ENCODE measurements around the gene RAB28. TPM values are rescaled to one million over a fixed set of nuclear protein-coding genes. Genes with fewer than 3 reads are reported as not detected.
A peak's percentile ranks its signal among the peaks of the same experiment; 100 is the strongest.

The RAB28 gene
- total RNA-seq, 1 experiment from 2014 or later = 15.8 TPM

DNA sequence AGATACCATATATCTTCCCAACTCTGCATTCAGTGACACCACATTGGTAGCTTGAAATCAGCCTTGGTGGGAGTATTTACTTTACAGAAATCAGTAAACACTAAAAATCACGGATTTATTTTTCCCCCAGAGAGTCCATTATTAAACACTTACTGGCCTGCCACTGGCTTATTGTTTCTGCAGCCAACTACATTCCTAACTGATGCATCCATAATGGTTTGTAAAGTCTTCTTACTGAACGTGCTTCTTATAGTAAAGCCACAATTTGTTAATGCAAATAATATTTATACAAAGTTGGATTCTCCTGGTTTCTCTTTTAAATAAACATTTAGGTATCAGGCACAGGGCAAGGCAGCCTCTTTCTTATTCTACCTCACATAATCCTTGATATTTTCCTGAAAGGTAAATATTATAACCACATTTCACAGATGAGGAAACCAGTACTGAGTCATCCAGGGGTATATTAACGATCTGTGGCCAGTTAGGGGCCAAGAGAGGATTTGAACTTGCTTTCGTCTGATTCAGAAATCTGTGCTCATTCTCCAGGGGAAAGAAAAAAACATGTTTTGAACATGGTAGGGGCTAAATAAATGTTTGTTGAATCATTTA lies 136.5 kb downstream of the RAB28 start:
- in situ Hi-C loops (cut with HindIII; ENCODE audit: low pct_unique_long_range_greater_than_20kb, low sequenced_read_pairs) = no loop called here
- no peak for DNase-seq (ENCODE audit: low read depth)

GRCh38 chr4:13344216-13344615 lies 139.9 kb downstream of the RAB28 start:
- in situ Hi-C loops (cut with HindIII; ENCODE audit: low pct_unique_long_range_greater_than_20kb, low sequenced_read_pairs) = no loop called here
- DNase-seq (ENCODE audit: low read depth) = peak; percentile 34

DNA sequence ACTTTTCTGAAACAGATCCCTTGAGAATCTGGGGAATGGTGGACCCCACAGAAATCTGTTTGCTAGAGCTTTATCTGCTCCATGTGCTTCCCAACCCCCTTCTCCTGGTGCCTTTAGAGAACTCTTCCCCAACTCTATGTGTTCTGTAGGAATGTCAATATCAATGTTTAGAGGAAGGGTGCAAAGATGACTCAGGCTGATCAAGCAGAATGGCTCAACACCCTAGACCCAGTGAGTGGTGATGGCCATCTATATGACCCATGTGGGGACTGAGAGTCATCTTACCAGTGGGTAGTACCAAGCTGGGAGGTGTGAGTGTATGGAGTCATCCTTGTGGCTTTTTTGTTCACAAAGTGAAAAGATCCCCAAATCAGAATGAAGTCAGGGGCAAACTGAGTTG lies 143.5 kb downstream of the RAB28 start:
- in situ Hi-C loops (cut with HindIII; ENCODE audit: low pct_unique_long_range_greater_than_20kb, low sequenced_read_pairs) = no loop called here

DNA sequence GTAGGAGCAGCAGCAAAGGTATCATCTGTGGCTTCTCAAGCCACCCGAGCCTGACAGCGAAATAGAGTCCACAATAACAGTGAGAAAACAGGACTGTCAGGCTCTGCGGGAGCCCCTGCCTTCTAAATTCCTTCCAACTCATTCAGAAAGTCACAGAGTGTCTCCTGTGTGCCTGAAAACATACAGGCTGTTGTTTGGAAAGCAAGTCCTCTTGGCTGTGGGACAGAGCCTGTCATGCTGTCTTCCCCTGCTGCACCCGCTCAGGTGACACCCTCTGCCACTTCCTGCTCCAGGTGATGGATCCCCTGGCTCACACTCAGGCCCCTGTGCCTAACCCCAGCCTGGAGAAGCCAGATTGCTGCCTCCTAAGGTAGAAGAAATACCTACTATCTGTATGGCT lies 152.3 kb downstream of the RAB28 start:
- in situ Hi-C loops (cut with HindIII; ENCODE audit: low pct_unique_long_range_greater_than_20kb, low sequenced_read_pairs) = no loop called here
- DNase-seq (ENCODE audit: low read depth) = no peak

More for the DNA sequence above, 143.5 kb downstream of the RAB28 start:
- DNase-seq (ENCODE audit: low read depth) = no peak

GRCh38 chr4:13329963-13330362 lies 154.2 kb downstream of the RAB28 start:
- in situ Hi-C loops (cut with HindIII; ENCODE audit: low pct_unique_long_range_greater_than_20kb, low sequenced_read_pairs) = no loop called here
- DNase-seq (ENCODE audit: low read depth) = no peak

DNA sequence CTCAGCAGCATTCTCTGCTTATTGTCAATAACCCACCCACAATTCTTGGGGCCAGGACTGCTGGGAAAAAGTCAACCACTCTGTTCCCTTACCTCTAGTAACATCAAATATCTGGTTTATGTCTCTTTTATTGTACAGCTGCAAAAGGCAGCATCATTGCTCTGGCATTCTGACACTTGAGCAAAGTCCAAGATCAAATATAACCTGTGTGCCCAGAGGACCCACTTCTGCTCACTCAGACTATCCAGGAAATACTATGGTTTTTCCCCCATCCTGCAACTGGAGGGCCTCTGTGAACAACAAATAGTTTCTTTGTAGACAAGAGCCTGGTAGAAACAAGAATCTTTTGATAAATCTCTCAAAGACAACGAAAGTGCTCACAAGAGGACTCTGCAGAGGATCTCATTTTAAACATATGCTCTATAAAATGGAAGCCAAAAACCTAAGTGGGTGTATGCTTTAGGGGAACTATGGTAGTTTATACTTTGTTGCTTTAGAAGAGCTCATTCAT lies 154.7 kb downstream of the RAB28 start:
- DNase-seq (ENCODE audit: low read depth) = no peak
- in situ Hi-C loops (cut with HindIII; ENCODE audit: low pct_unique_long_range_greater_than_20kb, low sequenced_read_pairs) = no loop called here

GRCh38 chr4:13328591-13328990 lies 155.5 kb downstream of the RAB28 start:
- no peak for DNase-seq (ENCODE audit: low read depth)

GRCh38 chr4:13327991-13328390 lies 156.1 kb downstream of the RAB28 start:
- no peak for DNase-seq (ENCODE audit: low read depth)
- in situ Hi-C loops (cut with HindIII; ENCODE audit: low pct_unique_long_range_greater_than_20kb, low sequenced_read_pairs) = no loop called here

More at GRCh38 chr4:13328591-13328990, 155.5 kb downstream of the RAB28 start:
- in situ Hi-C loops (cut with HindIII; ENCODE audit: low pct_unique_long_range_greater_than_20kb, low sequenced_read_pairs) = no loop called here

DNA sequence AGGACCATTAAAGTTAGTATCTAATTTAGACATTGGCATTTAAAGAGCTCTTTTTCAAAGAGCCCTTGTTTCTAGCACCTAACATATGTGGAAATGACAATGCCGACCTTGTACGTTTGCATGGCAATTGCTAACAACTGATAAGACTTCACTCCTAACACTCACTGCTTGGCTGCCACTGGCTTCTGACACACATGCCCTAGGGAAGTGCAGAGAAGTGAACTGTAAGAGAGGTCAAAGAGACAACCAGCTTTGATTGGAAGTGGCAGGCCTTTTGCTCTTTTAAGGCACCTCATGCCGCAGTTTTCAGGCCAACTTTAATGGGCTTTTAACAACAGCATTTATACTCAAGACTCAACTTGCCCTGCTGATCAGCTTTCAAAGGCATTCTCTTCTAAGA lies 158.4 kb downstream of the RAB28 start:
- no peak for DNase-seq (ENCODE audit: low read depth)
- in situ Hi-C loops (cut with HindIII; ENCODE audit: low pct_unique_long_range_greater_than_20kb, low sequenced_read_pairs) = no loop called here

- no peak for DNase-seq (ENCODE audit: low read depth)
- in situ Hi-C loops (cut with HindIII; ENCODE audit: low pct_unique_long_range_greater_than_20kb, low sequenced_read_pairs) = no loop called here
Measured at GRCh38 chr4:13323921-13324320, 160.2 kb downstream of the RAB28 start.

- DNase-seq (ENCODE audit: low read depth) = no peak
- in situ Hi-C loops (cut with HindIII; ENCODE audit: low pct_unique_long_range_greater_than_20kb, low sequenced_read_pairs) = no loop called here
Measured at GRCh38 chr4:13322681-13323101, 161.4 kb downstream of the RAB28 start.

Other genes with a start within 250 kb of the RAB28 start
- 1.0 TPM in 1 of 2 replicates, not detected in the other for gene NKX3-2, start 60.2 kb upstream of the RAB28 start, total RNA-seq (2014; rRNA removed; shearing (Covaris generic); ENCODE audit: low replicate concordance)
- 4.2 and 5.0 TPM in 2 replicates for gene BOD1L1, start 143.4 kb upstream of the RAB28 start, total RNA-seq (2014; rRNA removed; shearing (Covaris generic); ENCODE audit: low replicate concordance)

Data from Caki2 (cell line).